DMS114 treated with DMSO at 0.1 percent for 48 hours (cell line): Measurements from ENCODE around the gene TMEM61.
A peak's percentile ranks its signal among the peaks of the same experiment; 100 is the strongest.
"Not testable (repeated sequence)": the region's sequence is repeated elsewhere in the genome, so short reads cannot be mapped to it uniquely, and the experiment has no call there.

Source experiments
- DNase-seq: peaks from one replicate; lab custom pipeline; 2025; ENCODE audit not compliant: unreplicated experiment; lab: John Stamatoyannopoulos, UW

The TMEM61 gene

DNA sequence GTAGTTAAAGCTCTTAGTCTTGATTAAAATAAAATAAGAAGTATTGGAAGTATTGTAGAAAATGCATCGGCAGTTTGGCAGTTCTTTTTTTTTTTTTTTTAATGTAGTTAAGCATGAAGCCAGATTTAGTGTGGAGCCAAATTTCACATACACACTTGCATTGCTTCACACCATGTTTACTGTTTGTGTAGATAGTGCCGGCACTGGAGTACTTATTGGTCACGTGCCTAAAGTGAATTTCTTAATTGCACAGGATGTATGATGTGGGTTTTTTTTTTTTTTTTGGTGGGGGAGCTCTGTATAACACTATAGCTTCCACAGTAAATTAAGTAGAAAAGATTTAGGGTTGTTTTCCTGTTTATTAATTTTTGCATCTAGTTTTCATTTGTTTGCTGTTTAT, 21.2 kb upstream of the TMEM61 start:
- no peak for DNase-seq

GRCh38 chr1:54962612-54963395, 17.6 kb upstream of the TMEM61 start:
- no peak for DNase-seq

DNA sequence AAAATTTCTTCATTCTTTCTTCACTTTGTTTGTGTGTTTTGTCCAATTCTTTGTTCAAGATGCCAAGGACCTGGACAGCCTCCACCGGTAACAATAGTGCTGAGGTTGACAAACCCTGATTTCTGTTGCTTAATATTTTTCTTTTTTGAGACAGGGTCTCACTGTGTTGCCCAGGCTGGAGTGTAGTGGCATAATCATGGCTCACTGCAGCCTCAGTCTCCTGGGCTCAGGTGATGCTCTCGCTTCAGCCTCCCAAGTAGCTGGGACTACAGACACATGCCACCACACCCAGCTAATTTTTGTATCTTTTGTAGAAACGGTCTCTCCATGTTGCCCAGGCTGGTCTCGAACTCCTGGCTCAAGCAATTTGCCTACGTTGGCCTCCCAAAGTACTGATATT, 16.6 kb upstream of the TMEM61 start:
- not testable (repeated sequence) for DNase-seq

DNA sequence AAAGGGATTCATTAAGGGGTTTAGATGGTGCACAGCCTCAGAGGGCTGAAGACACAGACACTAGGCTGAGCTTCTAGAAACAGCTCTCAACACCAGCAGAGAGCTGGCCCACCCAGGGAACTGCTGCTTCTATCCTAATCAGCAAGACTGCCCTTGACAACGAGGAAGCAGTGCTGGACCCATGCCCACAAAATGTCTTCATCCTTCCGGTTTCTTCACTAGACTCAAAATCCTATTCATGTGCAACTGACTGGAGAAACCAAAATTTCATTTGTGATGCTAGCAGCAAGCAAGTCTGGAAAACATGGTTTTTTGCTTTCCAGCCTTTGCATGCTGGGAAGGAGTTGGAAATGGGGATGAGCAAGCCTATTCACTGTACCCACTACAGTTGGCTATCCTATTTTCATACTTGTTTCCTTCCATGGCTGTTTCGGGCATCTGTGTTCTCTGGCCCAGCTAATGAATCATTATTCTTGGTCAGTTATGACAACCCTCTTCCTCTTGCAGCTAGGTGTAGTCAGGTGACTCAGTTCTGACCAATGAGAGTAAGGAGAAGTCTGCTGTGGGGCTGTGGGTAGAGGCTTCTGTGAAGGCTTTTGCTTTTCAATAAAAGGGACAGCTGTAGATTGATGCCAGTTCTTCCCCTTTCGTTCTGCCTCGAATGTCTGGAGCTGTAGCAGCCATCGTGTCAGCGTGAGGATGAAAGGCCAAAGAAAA, 14.6 kb upstream of the TMEM61 start:
- no peak for DNase-seq

GRCh38 chr1:54967372-54967771, 13.1 kb upstream of the TMEM61 start:
- DNase-seq, result no peak

- DNase-seq, result no peak
Measured at GRCh38 chr1:54968551-54968950, 11.9 kb upstream of the TMEM61 start.

DNA sequence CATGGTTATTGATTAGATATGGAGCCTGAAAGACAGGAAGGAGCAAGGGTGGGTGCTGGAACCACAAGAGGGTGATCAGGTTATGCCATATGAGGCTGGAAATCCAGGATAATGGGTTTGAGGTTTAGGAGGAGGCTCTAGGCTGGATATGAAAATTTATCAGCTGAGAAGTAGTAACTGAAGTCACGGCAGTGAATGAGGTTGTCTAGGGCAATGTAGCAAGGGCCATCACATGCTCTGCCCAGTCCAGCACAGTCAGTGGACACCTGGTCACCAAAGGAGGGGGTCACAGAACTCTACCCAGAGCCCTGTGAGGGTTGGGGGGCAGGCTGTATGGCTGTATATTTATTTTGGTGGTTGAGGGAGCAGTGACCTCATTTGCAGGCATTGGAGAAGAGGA, 10.5 kb upstream of the TMEM61 start:
- DNase-seq, result no peak

DNA sequence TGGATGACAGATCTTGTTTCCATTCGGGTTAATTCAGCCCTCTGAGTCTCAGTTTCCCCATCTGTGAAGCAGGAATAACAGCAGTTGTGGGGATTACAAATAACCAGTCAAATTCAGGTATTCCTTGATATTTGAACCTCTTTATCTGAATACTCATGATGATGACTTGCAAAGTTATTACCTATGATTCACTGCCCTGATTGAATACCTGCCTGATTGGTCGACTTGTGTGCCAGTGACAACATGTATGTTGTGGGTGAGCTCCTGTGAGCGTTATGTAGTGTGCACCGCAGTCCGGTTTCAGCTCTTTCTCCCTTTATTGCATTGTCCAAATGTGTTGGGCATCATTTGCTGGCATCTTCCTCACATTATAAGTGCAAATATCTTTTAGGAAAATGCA, 9.5 kb upstream of the TMEM61 start:
- no peak for DNase-seq

GRCh38 chr1:54971317-54971791, 9.1 kb upstream of the TMEM61 start:
- no peak for DNase-seq

GRCh38 chr1:54972436-54972835, 8.0 kb upstream of the TMEM61 start:
- DNase-seq, result no peak

- DNase-seq, result peak; percentile 16
Measured at GRCh38 chr1:54973205-54973921, 7.1 kb upstream of the TMEM61 start.

DNA sequence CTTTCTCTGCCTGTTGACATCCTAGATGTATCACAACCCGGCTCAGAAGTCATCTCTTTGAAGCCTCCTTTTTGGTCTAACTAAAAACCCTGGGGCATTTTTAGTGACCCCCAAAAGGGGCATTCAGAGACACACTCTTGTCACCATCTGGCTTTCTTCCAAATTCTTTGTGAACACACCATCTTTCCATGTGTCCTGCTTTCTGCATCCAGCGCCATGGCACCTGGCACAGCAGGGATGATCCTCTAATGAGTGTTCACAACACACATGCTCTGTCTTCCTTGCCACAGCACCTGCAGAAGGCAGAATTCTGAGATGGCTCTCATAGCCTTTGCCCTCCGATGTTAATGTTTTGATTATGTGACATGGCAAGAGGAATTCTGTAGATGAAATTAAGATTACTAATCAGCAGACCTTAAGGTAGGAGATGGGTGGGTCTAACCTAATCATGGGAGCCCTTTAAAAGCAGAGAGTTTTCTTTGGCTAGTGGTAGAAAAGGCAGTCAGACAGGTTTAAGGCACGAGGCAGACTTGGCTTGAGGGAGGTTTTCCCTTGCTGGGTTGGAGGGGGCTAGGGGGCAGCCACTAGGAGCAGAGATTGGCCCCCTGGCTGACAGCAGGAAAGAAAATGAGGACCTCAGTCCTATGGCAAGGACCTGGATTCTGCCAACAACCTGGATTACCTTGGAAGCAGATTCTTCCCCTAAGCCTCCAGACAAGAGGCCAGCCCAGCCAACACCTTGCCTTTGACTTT, 4.9 kb upstream of the TMEM61 start:
- no peak for DNase-seq

DNA sequence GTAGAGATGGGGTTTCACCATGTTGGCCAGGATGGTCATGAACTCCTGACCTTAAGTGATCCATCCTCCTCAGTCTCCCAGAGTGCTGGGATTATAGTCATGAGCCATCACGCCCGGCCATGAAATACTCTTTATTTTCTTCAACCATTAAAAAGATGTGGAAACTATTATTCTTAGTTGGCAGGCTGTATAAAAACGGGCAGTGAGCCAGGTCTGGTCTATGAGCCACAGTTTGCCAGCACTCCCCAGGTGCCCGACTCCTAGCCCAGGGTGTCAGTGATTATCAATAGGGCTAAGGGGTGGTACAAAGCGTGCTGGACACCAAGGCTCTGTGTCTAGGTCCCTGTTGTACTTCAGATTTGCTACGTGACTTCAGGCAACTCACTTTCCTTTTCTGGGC, 3.7 kb upstream of the TMEM61 start:
- no peak for DNase-seq

DNA sequence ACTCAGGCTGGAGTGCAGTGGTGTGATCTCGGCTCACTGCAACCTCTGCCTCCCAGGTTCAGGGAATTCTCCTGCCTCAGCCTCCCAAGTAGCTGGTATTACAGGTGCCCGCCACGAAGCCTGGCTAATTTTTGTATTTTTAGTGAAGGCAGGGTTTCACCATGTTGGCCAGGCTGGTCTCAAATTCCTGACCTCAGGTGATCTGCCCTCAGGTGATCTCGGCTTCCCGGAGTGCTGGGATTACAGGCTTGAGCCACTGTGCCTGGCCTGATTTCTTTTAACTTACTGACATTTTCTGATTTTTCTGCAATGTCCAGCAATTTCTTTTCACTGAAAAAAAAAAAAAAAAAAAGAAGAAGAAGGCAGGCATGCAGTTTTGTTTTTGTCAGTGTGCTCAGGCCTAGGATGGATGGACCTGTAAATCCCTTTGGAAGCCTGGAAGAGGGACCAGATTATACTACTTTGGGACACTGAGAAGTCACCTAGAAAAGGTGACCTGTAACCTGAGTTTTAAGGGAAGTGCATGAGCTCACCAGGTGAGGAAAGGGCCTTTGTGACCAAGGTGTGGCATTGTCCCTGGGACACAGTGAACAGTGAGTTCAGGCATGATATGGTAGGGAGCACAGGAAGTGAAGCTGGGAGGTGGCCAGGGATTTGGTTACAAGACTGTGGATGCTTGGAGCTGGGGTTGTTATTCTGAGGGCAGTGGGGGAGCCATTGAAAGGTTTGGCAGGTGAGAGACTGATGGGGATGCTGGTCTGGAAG, 2.7 kb upstream of the TMEM61 start:
- DNase-seq, result no peak

DNA sequence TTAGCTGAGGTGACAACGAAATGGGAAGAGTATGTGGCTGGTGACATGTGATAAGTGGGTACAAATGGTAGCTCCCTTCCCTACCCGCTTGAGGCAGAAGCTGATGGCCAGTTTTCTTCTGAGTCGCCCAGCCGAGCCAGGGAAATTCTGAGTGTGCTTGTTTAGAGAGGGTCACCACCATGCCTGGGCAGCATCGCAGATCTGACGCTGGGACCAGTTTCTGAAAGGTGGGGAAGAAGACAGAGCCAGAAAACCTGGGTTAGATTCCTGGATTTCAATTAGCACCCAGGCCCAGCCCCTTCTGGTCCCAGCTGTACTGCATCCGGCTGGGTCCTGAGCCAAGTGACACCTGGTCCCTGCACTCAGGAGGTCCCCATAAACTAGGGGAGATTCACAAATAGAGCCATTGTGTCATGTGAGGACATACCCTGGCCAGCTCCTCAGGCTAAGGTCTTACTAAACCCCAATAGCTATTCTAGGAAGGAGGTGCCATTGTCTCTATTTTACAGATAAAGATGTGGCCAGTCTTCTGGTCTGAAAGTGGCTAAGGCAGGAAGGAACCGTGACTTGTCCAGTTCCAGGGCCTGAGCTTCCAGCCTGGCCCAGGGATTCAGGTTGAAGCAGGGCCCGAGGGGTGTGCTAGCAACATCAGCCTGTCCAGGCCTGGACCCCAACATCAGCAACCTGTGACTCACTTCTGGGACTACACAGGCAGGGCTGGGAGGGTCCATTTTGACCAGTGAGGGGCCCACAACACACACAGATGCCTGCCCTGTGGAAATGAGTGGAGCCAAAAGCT, 1.7 kb upstream of the TMEM61 start:
- no peak for DNase-seq

DNA sequence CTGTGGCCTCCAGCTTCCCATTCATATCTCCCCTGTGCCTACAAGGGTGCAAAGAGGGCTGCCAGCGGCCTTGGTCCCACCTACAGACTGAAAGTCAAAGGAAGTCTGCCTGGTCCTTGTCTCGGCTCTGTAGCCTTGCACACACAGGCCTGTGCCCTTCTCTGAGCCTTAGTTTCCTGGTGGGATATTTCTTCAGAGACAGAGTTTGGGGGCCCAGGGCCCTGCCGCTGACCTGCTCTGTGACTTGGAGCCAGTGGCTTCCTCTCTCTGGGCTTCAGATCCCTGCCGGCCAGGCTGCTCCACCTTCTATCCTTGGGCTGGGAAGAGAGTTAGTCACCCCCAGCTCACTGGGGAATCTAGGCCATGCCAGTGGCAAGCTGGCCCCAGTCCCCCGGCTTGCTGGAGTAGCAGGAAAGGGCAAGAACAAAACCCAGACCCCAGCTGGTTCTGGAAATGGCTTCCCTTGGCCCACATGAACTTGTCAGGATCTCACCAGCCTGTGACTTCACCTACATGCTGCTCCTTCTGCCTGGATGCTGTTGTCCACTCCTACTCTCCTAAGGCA, 1.0 kb upstream of the TMEM61 start:
- DNase-seq, result no peak

- DNase-seq, result no peak
Measured at GRCh38 chr1:54980046-54980527, 341 bp upstream of the TMEM61 start.

DNA sequence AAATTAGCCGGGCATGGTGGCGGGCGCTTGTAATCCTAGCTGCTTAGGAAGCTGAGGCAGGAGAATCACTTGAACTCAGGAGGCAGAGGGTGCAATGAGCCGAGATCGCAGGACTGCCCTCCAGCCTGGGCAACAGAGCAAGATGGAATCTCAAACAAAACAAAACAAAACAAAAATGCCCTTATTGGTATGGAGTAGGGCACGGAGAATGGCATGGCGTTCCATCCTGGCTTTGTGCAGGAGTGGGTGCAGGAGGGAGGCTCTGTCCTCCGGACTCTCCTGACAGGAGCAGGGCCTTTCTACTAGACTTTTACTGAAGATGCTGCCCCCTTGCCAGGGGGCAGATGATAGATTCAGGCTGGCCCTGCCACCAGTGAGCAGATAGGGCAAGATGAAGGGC, 1.0 kb downstream of the TMEM61 start:
- no peak for DNase-seq

GRCh38 chr1:54982739-54983138, 2.3 kb downstream of the TMEM61 start:
- DNase-seq, result no peak
